HCT116 (cell line): ENCODE measurements around the gene ARHGEF11. TPM values are rescaled to one million over a fixed set of nuclear protein-coding genes. Genes with fewer than 3 reads are reported as not detected.

Source experiments
- ATAC-seq: fragments of 200-7000 bp; cut with Tn5 transposase; 2 replicates; pipeline ENCODE4 v1.9.1; 2020; ENCODE audit warnings: mild to moderate bottlenecking, moderate library complexity
- BruUV-seq: library from RNA; stranded (reverse); fragments of 400-500 nt; replicated peaks from 2 replicates; lab custom pipeline; 2021; lab: Mats Ljungman, UMichigan
- CTCF ChIA-PET: fragments of 300-600 bp; sonication (Branson Sonifier 250); formaldehyde crosslinking; loops from one replicate; lab custom pipeline; 2021; ENCODE audit warnings: antibody characterized with exemption; lab: Charles Lee
- POLR2A ChIA-PET: fragments of 300-600, 350-600 bp; sonication (Branson Sonifier 250); formaldehyde crosslinking; loops from one replicate; lab custom pipeline; 2021; ENCODE audit warnings: antibody characterized with exemption; lab: Charles Lee
- RAD21 ChIA-PET, 2 experiments: fragments of 300-600 bp; sonication (Branson Sonifier 250); formaldehyde crosslinking; loops; one replicate each; lab custom pipeline; 2023; ENCODE audit warnings: low total read pairs in 2 of 2; ENCODE audit not compliant: uncharacterized antibody in 2 of 2, unreplicated experiment in 2 of 2, low non-redundant PET in 1 of 2; lab: Charles Lee
- DNase-seq: peaks from one replicate; pipeline ENCODE4 v3.0.0-alpha.2; 2010; ENCODE audit warnings: low read depth, low spot score
- H2AFZ ChIP-seq: fragments of 200-600 bp; shearing (Covaris generic), sonication (generic); 2 replicates; pipeline ENCODE4 v1.6.1; 2017; ENCODE audit warnings: low read depth, mixed run types, mixed read lengths, antibody characterized with exemption, low read length; ENCODE audit not compliant: poor library complexity, severe bottlenecking
- H3K27ac ChIP-seq: 2 replicates; pipeline ENCODE4 v1.5.1; 2012; ENCODE audit warnings: low read depth, low read length
- H3K27me3 ChIP-seq: fragments of 200-600 bp; sonication (generic); 2 replicates; pipeline ENCODE4 v1.6.1; 2016; ENCODE audit warnings: mixed run types, low read length, mixed read lengths; ENCODE audit not compliant: insufficient read depth
- H3K36me3 ChIP-seq, 2 experiments: fragments of 200-500 bp in 1 of 2; fragments of 200-600 bp in 1 of 2; sonication (Bioruptor generic) in 1 of 2; sonication (generic) in 1 of 2; 2 replicates each; pipeline versions ENCODE4 v1.5.1 to v1.6.1; 2014 to 2016; ENCODE audit warnings: low read length in 2 of 2, inconsistent platforms in 1 of 2, mixed read lengths in 1 of 2, mixed run types in 1 of 2; ENCODE audit not compliant: insufficient read depth in 2 of 2, control insufficient read depth in 1 of 2
- H3K4me1 ChIP-seq, 2 experiments: fragments of 200-600 bp in 1 of 2; sonication (generic) in 1 of 2; 2 replicates each; pipeline versions ENCODE4 v1.5.1 to v1.6.1; 2012 to 2017; ENCODE audit warnings: low read length in 2 of 2, inconsistent platforms in 1 of 2, mild to moderate bottlenecking in 1 of 2, mixed read lengths in 1 of 2, mixed run types in 1 of 2, moderate library complexity in 1 of 2; ENCODE audit not compliant: insufficient read depth in 2 of 2, control insufficient read depth in 1 of 2
- H3K4me2 ChIP-seq: fragments of 200-600 bp; sonication (generic); 2 replicates; pipeline ENCODE4 v1.6.1; 2017; ENCODE audit warnings: mixed run types, low read length, mixed read lengths
- H3K4me3 ChIP-seq, 2 experiments: fragments of 200-600 bp in 1 of 2; sonication (generic) in 1 of 2; replicated peaks in 1 of 2; 2 replicates each; pipeline ENCODE4 v1.5.1; 2011 to 2016; ENCODE audit warnings: low read length in 2 of 2, control low read depth in 1 of 2, low read depth in 1 of 2, mild to moderate bottlenecking in 1 of 2, mixed read lengths in 1 of 2, mixed run types in 1 of 2
- H3K79me2 ChIP-seq: fragments of 200-600 bp; sonication (generic); 2 replicates; pipeline ENCODE4 v1.6.1; 2017; ENCODE audit warnings: mild to moderate bottlenecking, mixed run types, low read length, moderate library complexity, mixed read lengths; ENCODE audit not compliant: insufficient read depth
- H3K9ac ChIP-seq: fragments of 200-600 bp; sonication (generic); 2 replicates; pipeline ENCODE4 v1.6.1; 2016; ENCODE audit warnings: low read length, mixed read lengths
- H3K9me2 ChIP-seq: fragments of 200-600 bp; sonication (generic), shearing (Covaris generic); 2 replicates; pipeline ENCODE4 v1.6.1; 2017; ENCODE audit warnings: mixed run types, mild to moderate bottlenecking, moderate library complexity; ENCODE audit not compliant: insufficient read depth
- H3K9me3 ChIP-seq, 2 experiments: fragments of 200-500 bp in 1 of 2; fragments of 200-600 bp in 1 of 2; sonication (Bioruptor generic) in 1 of 2; sonication (generic) in 1 of 2; 2 replicates each; pipeline ENCODE4 v1.6.1; 2014 to 2017; ENCODE audit warnings: low read length in 2 of 2, mixed read lengths in 2 of 2, inconsistent platforms in 1 of 2, low read depth in 1 of 2, mild to moderate bottlenecking in 1 of 2, mixed run types in 1 of 2, moderate library complexity in 1 of 2; ENCODE audit not compliant: control insufficient read depth in 1 of 2, insufficient read depth in 1 of 2
- H4K20me1 ChIP-seq: fragments of 200-600 bp; sonication (generic), shearing (Covaris generic); 2 replicates; pipeline ENCODE4 v1.6.1; 2017; ENCODE audit warnings: mixed run types, mild to moderate bottlenecking, moderate library complexity; ENCODE audit not compliant: insufficient read depth
- ATF3 ChIP-seq: IDR thresholded peaks from 2 replicates; pipeline ENCODE4 v1.6.1; 2012
- CTCF ChIP-seq, 3 experiments: fragments of 200-600 bp in 1 of 3; sonication (generic) in 1 of 3; IDR thresholded peaks in 2 of 3; conservative IDR thresholded peaks in 1 of 3; 2 replicates each; pipeline ENCODE4 v1.5.1; 2012 to 2017; ENCODE audit warnings: low read depth in 2 of 3, low read length in 2 of 3, antibody characterized with exemption in 1 of 3, borderline replicate concordance in 1 of 3, control low read depth in 1 of 3, mild to moderate bottlenecking in 1 of 3, mixed read lengths in 1 of 3, mixed run types in 1 of 3, moderate library complexity in 1 of 3; ENCODE audit not compliant: insufficient read depth in 1 of 3
- EGR1 ChIP-seq: IDR thresholded peaks from 2 replicates; pipeline ENCODE4 v1.6.1; 2012; ENCODE audit warnings: low read depth
- EZH2phosphoT487 ChIP-seq: fragments of 200-600 bp; IDR thresholded peaks from 2 replicates; pipeline ENCODE4 v1.6.1; 2018; ENCODE audit warnings: antibody characterized with exemption, borderline replicate concordance
- FOSL1 ChIP-seq: IDR thresholded peaks from 2 replicates; pipeline ENCODE4 v1.6.1; 2012; ENCODE audit warnings: low read depth
- MAX ChIP-seq: IDR thresholded peaks from 2 replicates; pipeline ENCODE4 v1.6.1; 2012
- POLR2AphosphoS5 ChIP-seq: IDR thresholded peaks from 2 replicates; pipeline ENCODE4 v1.6.1; 2011; ENCODE audit warnings: mild to moderate bottlenecking, low read depth, low read length, moderate library complexity
- RAD21 ChIP-seq: IDR thresholded peaks from 2 replicates; pipeline ENCODE4 v1.6.1; 2012; ENCODE audit warnings: low read depth, mild to moderate bottlenecking
- SP1 ChIP-seq: IDR thresholded peaks from 2 replicates; pipeline ENCODE4 v1.6.1; 2012; ENCODE audit warnings: low read depth
- SRF ChIP-seq: IDR thresholded peaks from 2 replicates; pipeline ENCODE4 v1.6.1; 2012; ENCODE audit warnings: low read depth
- YY1 ChIP-seq: IDR thresholded peaks from 2 replicates; pipeline ENCODE4 v1.6.1; 2011; ENCODE audit warnings: low read length, low read depth, moderate library complexity, mild to moderate bottlenecking; ENCODE audit not compliant: insufficient replicate concordance; ENCODE audit errors: extremely low read depth
- ZFX ChIP-seq: fragments of 450-650 bp; IDR thresholded peaks from 2 replicates; pipeline ENCODE4 v1.6.1; 2017
- intact Hi-C: fragments of 100-400 bp; cut with micrococcal nuclease; formaldehyde crosslinking; loops from 2 replicates; pipeline ENCODE4 v1.10.0; 2022
- total RNA-seq: library from RNA; stranded (reverse); gene quantifications from one replicate; pipeline ENCODE4 v1.2.1, GENCODE V29; 2021; ENCODE audit not compliant: unreplicated experiment

Gene ARHGEF11
- total RNA-seq, 1 experiment from 2014 or later, result 28.9 TPM

- Histone ChIP-seq H3K27me3 (no peaks in the 10 kb centered on the region), H3K4me2 (no peak overlapping the region), H3K9me2 (no peaks in the 10 kb centered on the region), H3K27ac (no peak overlapping the region), H3K9me3 (no peaks in the 10 kb centered on the region; a peak in 1 of 4 replicates), H3K9ac (no peak overlapping the region), H3K36me3 (peaks cover 0 to 12% of the 10 kb centered on the region in 2 experiments; a peak in 3 of 4 replicates), H2AFZ (no peak overlapping the region), H3K4me1 (peaks cover 6 to 27% of the 10 kb centered on the region in 2 experiments; a peak in 3 of 4 replicates), H3K79me2 (no peaks in the 10 kb centered on the region), H3K4me3 (no peak overlapping the region), H4K20me1 (no peaks in the 10 kb centered on the region)
- CTCF ChIA-PET, result interaction anchor here (1.3 to 1.8 kb wide), 4 partner anchors 10 to 21 kb away, joined by 3 to 5 read pairs (median 4); no protein-coding TSS in a partner anchor
- POLR2A ChIA-PET, result no interaction called here
- no peak for TF ChIP-seq ZFX
- peak; percentile 30 to 90 (median 84); a peak in 5 of 6 replicates for TF ChIP-seq CTCF (IDR thresholded peaks at IDR 0.05 in 2 of 3, conservative IDR thresholded peaks at IDR 0.05 in 1 of 3; ENCODE audit: borderline replicate concordance in 1 of 3, insufficient read depth in 1 of 3, low read depth in 2 of 3, low read length in 2 of 3)
- TF ChIP-seq FOSL1, result no peak
- TF ChIP-seq POLR2AphosphoS5, result no peak
- intact Hi-C loops, result no loop called here
- DNase-seq (no peak), ATAC-seq (0 out of 2 replicates have a peak, but pooled peaks have one; percentile 23)
- BruUV-seq, result no TSS peak
- RAD21 ChIA-PET, result no interaction called here
These were observed 135.2 kb downstream of the ARHGEF11 start for GRCh38 chr1:156910309-156910782.

GRCh38 chr1:156909671-156910070, 135.9 kb downstream of the ARHGEF11 start:
- Histone ChIP-seq H3K36me3 (peaks cover 0 to 9% of the 10 kb centered on the region in 2 experiments; a peak in 3 of 4 replicates), H3K4me1 (peaks cover 6 to 27% of the 10 kb centered on the region in 2 experiments; a peak in 3 of 4 replicates), H3K27me3 (no peaks in the 10 kb centered on the region), H3K4me3 (no peak overlapping the region), H3K9me3 (no peaks in the 10 kb centered on the region; a peak in 1 of 4 replicates), H4K20me1 (no peaks in the 10 kb centered on the region), H3K9ac (no peak overlapping the region), H3K9me2 (no peaks in the 10 kb centered on the region), H3K79me2 (no peaks in the 10 kb centered on the region), H3K27ac (no peak overlapping the region; the same call in 1 of the 2 replicates), H2AFZ (no peak overlapping the region), H3K4me2 (no peak overlapping the region)
- intact Hi-C loops, result no loop called here
- no TSS peak for BruUV-seq
- ChIA-PET POLR2A (no interaction called here), RAD21 (no interaction called here), CTCF (interaction anchor here (0.9 to 1.8 kb wide), 4 partner anchors 10 to 22 kb away, joined by 3 to 4 read pairs (median 4); no protein-coding TSS in a partner anchor)
- no peak for DNase-seq
- no peak for ATAC-seq
- TF ChIP-seq CTCF (IDR thresholded peaks at IDR 0.05 in 2 of 3, conservative IDR thresholded peaks at IDR 0.05 in 1 of 3; ENCODE audit: borderline replicate concordance in 1 of 3, insufficient read depth in 1 of 3, low read depth in 2 of 3, low read length in 2 of 3) (no peak), YY1 (no peak), EZH2phosphoT487 (no peak), SP1 (no peak), RAD21 (no peak), EGR1 (no peak), ATF3 (no peak), MAX (no peak), SRF (no peak)
